Bone marrow (tissue), 2 donors: ENCODE measurements around the gene IDI2.

Experiments
- DNase-seq, 2 donors: peaks; one replicate each; lab custom pipeline; 2025; lab: John Stamatoyannopoulos, UW

The IDI2 gene

GRCh38 chr10:1007583-1007982, 18.1 kb downstream of the IDI2 start:
- no peak for DNase-seq

- DNase-seq, result no peak
Observed at GRCh38 chr10:1006573-1006972, 19.1 kb downstream of the IDI2 start.

DNA sequence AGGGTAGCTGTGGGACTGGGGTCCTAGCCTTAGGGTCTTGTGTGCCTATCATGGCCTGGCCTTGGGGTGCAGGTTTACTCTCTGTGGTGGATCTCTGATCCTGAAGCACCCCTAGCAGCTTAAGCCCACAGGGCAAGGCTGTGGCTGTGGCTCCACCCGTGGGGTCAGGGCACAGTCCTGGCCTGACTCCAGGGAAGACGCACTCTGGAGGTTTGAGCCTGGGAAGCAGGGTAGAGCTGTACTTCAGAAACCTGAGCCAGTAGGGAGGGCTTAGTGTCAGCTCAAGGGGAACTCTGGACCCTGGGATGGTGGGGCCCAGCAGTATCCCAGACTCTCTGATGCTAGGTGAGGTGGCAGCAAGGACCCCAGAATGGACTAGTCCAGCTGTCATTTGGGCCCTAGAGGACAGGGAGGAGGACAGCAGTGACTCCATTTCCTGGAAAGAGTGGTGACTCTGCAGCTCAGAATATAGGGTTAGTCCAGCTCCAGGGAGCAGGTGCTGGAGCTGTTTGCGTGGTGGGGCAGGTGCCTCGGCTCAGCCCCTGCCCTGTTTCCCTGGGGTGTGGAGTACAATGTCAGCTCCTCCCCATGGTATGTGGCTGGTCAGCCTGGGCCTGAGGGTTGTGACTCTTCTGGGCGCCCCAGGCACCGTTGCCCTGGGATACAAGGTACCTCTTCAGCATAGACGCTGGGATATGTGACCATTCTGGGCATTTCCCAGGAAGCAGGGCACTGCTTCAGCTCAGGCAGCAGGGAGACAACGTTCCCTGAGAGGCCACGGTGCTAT, 21.6 kb downstream of the IDI2 start:
- DNase-seq, result no peak

DNA sequence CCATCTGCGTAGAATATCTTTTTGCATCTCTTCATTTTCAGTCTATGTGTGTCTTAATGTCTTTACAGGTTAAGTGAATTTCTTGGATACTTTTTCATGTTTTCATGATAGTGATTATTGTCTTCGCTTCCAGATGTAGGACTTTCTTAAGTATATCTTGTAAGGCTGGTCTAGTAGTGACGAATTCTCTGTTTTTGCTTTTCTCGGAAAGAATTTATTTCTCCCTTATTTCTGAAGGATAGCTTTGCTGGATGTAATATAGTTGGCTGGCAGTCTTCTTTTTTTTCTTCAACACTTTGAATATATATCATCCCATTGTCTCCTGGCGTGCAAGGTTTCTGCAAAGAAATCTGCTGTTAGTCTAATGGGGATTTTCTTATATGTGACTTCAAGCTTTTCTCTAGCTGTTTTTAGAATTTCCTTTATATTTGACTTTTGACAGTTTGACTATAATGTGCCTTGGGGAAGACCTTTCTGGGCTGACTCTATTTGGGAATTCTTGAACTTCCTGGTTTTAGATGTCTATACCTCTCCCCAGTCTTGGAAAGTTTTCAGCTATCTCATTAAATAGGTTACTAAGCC, 23.1 kb downstream of the IDI2 start:
- no peak for DNase-seq

DNA sequence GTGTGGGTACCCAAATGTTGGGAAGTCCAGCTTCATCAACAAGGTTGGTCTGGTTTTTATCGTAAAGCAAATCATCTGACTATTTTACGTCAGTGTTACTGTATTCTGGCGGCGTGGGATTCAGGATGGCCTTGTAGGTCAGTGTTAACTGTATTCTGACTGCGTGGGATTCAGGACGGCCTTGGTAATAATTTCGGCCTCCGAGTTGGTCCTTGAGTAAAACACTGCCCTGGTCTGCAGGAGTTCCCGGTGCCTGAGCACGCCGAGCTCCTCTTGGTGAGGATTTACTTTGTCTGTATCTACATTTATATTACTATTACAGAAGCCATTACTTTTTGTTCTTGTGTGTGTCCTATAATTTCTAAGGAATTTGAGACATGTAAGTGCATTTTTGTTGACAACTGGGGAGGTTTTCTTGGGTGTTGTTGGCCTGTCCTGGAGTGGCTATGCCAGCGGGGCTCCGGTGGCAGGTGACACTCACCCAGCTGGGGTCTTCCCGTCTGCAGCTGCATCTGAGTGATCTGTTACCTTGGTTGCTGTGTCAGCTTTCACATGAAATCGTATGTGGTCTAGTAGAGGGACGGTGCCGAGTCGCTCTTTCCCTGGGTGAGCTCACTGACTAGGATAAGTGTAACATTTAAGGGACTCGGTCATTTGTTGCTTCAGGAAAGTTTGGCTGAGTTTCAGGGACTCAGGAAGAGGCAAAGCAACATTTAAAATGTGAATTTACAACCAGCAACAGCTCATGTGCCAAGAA, 28.2 kb downstream of the IDI2 start:
- DNase-seq, result no peak

- DNase-seq, result no peak
Observed at GRCh38 chr10:996031-996430, 29.6 kb downstream of the IDI2 start.

DNA sequence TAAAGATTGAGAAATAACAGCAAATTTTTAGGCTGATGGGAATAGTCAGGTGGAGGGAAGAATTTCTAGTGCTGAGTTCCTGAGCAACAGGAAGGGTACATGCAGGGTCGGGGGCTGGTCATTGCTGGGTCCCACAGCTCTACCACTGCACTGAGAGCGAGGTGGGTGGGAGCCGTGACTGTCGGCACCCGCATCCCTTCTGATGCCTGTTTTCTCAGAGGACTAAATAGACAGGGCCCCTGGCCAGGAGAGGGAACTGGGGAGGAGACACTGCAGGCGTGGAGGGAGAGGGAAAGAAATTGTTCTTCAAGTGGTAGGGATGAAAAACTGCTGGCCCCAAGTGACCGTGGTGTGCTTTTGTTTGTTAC, 30.1 kb downstream of the IDI2 start:
- no peak for DNase-seq

- no peak for DNase-seq
Observed at GRCh38 chr10:994836-995558, 30.7 kb downstream of the IDI2 start.

GRCh38 chr10:992871-993270, 32.8 kb downstream of the IDI2 start:
- DNase-seq, result no peak

GRCh38 chr10:992467-992866, 33.2 kb downstream of the IDI2 start:
- no peak for DNase-seq

- no peak for DNase-seq
Observed at GRCh38 chr10:990808-991207, 34.9 kb downstream of the IDI2 start.

- DNase-seq, result no peak
Observed at GRCh38 chr10:988667-989545, 36.8 kb downstream of the IDI2 start.

GRCh38 chr10:987870-988666, 37.6 kb downstream of the IDI2 start, which contains the start of gene GTPBP4:
Gene GTPBP4 (plus strand): TSS chr10:988434. CDS start chr10:988480, 46 bp downstream.
- DNase-seq, result peak; percentile 87 to 97

GRCh38 chr10:987620-987869, 38.1 kb downstream of the IDI2 start:
- no peak for DNase-seq

GRCh38 chr10:986881-987619, 38.6 kb downstream of the IDI2 start:
- DNase-seq, result no peak

- no peak for DNase-seq
Observed at GRCh38 chr10:986137-986825, 39.4 kb downstream of the IDI2 start.

DNA sequence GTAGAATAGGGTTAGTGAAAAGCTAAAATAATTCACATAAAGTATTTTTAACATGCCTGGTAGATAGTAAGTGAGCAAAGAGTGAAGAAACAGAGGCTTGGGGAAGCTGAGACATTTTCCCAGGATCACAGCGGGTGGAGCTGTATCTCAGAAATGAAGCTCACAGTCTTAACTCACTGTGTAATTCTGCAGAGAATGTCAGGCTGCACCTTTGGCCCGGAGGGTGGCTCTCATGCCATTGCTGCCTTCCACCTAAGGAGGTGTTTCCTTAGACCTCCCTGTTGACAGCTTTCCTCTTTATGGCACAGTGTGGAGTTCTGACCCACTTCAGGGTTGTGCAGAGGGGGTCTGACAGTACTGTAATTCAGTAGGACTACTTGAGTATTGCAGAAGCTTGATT, 40.3 kb downstream of the IDI2 start:
- DNase-seq, result no peak

DNA sequence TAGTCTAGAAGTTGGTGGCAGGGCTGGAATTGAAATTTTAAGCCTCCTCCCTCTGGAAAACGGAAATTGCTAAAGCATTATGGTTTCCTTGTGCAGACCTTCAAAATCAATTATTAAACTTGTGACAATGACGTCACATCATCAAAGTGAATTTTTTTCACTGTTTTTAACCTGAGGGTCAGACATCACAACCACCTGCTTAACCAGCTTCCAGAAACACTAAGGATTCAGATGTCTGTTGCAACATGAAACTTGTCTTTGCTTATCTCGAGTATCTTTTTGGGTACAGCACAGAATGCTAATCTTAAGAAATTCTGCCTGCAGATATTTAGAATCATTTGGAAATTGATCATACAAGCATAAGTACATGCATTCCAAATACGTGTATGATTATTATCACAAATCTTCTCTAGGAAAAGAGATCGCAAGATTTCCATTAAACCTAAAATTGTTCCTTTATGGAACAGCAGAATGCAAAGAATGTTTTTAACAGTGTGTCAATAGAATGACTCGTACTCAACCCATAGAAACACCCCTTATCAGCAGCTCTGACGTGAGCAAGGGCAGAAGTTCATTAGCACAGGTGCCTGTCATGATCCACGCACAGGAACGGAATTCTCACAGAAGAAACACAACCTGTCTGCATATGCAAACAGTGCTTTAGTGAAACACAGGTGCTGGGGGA, 41.5 kb downstream of the IDI2 start:
- DNase-seq, result no peak

DNA sequence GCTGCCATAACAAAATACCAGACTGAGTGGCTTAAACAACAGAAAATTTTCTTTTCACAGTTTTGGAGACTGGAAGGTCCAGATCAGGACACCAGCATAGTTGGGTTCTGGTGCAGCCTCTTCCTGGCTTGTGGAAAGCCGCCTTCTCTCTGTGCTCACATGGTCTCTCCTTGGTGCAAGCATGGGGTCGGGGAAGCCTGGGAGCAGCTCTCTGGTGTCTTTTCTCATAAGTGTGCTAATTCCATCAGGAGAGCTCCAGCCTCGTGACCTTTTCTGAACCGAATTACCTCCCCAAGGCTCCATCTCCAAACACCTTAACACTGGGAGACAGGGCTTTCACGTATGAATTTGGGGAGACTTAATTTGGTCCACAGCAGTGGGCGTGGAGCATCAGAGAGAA, 42.3 kb downstream of the IDI2 start:
- no peak for DNase-seq
